Left lung (tissue), 10 donors: ENCODE data around the gene GCAT. TPM values are rescaled to one million over a fixed set of nuclear protein-coding genes. Genes with fewer than 3 reads are reported as not detected.

Experiments used
- ATAC-seq: fragments of 200-7000 bp; cut with Tn5 transposase; one replicate; pipeline ENCODE4 v1.9.1; 2020; ENCODE audit warnings: moderate library complexity
- DNase-seq, 4 donors: peaks; one replicate each; pipeline ENCODE4 v3.0.0-alpha.2; 2013 to 2020
- H3K27ac ChIP-seq, 2 donors: fragments of 200-600 bp; sonication (generic) in 1 of 2; one replicate each; pipeline versions ENCODE4 v1.5.0 to v1.8.0; 2020 to 2021
- H3K27me3 ChIP-seq, 2 donors: fragments of 200-600 bp; sonication (generic) in 1 of 2; one replicate each; pipeline versions ENCODE4 v1.5.0 to v1.8.0; 2020 to 2021
- H3K36me3 ChIP-seq, 2 donors: fragments of 200-600 bp; sonication (generic) in 1 of 2; one replicate each; pipeline versions ENCODE4 v1.5.0 to v1.8.0; 2020 to 2021
- H3K4me1 ChIP-seq, 2 donors: fragments of 200-600 bp; one replicate each; pipeline ENCODE4 v1.8.0; 2021
- H3K4me3 ChIP-seq, 2 donors: fragments of 200-600 bp; sonication (generic) in 1 of 2; one replicate each; pipeline versions ENCODE4 v1.5.0 to v1.8.0; 2020 to 2021; ENCODE audit warnings: mild to moderate bottlenecking in 1 of 2
- H3K9me3 ChIP-seq, 2 donors: fragments of 200-600 bp; sonication (generic) in 1 of 2; one replicate each; pipeline versions ENCODE4 v1.5.0 to v1.8.0; 2020 to 2021
- intact Hi-C, 2 donors: fragments of 100-400 bp; cut with DNase I; formaldehyde crosslinking; loops; one replicate each; pipeline versions ENCODE4 v1.11.2 to v1.14.2; 2022
- polyA plus RNA-seq, 6 donors: library from polyadenylated mRNA; unstranded; fragments of 120-200 nt; gene quantifications; one replicate each; pipeline ENCODE4 v1.2.1, GENCODE V29; 2013; ENCODE audit not compliant: insufficient read length in 6 of 6
- total RNA-seq, 2 donors: library from RNA; stranded (reverse); fragmentation: NEBNext Ultra II Directional; extraction: Animal tissue kit (Norgen Biotek cat#: 25700); gene quantifications; one replicate each; pipeline ENCODE4 v1.2.1, GENCODE V29; 2021
- TF ChIP-seq, protein P1 (sequence below), 2 donors: fragments of 200-600 bp; sonication (generic) in 1 of 2; IDR thresholded peaks; one replicate each; pipeline versions ENCODE4 v1.5.0 to v1.8.0; 2021; ENCODE audit warnings: antibody characterized with exemption in 2 of 2
- donor health status: DM: no; HTN: yes; CAD: no.
- donor health status: DM: no; HTN: no; CAD: no.

Gene GCAT
- total and polyA plus RNA-seq, 8 donors = 8.1 to 16.7 (median 9.0) TPM

DNA sequence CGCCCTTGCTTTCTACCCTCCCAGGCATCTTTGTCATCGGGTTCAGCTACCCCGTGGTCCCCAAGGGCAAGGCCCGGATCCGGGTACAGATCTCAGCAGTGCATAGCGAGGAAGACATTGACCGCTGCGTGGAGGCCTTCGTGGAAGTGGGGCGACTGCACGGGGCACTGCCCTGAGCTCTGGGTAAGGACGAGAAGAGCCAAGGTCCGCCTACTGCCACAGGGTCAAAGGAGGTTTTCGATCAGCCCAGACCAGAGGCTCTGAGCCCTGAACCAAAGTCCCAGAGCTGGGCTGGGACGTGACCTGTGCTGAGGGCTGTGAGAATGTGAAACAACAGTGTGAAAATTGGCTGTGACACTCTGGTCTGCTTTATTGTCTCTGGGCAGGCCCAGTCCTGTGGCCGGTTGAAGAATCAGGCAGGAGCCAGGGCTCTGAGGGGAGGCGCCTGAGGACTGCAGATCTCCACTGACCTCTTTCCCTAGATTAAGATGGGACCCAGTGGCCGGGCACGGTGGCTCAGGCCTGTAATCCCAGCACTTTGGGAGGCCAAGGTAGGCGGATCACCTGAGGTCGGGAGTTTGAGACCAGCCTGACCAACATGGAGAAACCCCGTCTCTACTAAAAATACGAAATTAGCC is 8.9 kb downstream of the GCAT start:
- peaks cover 6 to 40% of the 10 kb centered on the region in 2 donors for H3K27me3 ChIP-seq
- DNase-seq (no peak), ATAC-seq (no peak)
- H3K4me3 ChIP-seq = no peak overlapping the region
- no peak overlapping the region for H3K27ac ChIP-seq
- no peaks in the 10 kb centered on the region for H3K9me3 ChIP-seq
- intact Hi-C loops = loop anchor here (2.0 to 10.0 kb wide), 2 partner anchors 46 to 48 kb away; no protein-coding TSS in a partner anchor
- peaks cover 0 to 18% of the 10 kb centered on the region in 2 donors for H3K36me3 ChIP-seq
- TF ChIP-seq, protein P1, sequence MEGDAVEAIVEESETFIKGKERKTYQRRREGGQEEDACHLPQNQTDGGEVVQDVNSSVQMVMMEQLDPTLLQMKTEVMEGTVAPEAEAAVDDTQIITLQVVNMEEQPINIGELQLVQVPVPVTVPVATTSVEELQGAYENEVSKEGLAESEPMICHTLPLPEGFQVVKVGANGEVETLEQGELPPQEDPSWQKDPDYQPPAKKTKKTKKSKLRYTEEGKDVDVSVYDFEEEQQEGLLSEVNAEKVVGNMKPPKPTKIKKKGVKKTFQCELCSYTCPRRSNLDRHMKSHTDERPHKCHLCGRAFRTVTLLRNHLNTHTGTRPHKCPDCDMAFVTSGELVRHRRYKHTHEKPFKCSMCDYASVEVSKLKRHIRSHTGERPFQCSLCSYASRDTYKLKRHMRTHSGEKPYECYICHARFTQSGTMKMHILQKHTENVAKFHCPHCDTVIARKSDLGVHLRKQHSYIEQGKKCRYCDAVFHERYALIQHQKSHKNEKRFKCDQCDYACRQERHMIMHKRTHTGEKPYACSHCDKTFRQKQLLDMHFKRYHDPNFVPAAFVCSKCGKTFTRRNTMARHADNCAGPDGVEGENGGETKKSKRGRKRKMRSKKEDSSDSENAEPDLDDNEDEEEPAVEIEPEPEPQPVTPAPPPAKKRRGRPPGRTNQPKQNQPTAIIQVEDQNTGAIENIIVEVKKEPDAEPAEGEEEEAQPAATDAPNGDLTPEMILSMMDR (IDR thresholded peaks at IDR 0.05) = no peak
- H3K4me1 ChIP-seq = peaks cover 15 to 19% of the 10 kb centered on the region in 2 donors

DNA sequence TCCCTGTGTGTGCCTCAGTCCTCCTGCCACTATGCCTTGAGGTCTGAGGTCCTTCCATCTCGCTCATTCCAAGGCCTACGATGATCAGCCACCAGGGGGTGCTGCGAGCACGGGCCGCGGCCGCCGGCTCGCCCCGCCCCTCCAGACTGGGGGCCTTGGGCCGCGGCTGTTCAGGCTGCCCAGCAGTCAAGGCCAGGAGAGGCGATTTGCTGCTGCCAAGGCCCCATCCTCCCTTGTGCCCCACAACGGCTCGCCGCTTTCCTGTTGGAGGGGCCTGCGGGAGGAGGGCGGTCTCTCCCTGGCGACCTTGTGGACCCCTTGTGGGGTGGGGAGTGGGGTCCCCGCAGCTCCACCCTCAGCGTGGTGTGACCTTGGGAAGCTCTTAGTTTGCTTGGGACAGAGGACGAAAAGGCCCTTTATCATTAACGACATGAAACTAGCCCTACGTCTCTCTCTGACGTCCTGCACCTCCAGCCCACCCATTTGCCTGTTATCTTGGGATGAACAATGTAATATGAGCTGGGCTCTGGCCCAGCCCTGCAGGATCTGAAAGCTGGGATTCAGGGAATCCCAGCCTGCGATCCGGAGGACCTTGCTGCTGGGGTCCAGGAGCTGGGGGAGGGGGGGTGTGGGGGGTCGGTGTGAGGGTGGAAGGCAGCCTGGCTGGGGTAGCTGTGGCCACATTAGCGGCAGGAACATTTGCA is 10.1 kb downstream of the GCAT start:
- DNase-seq = peak; percentile 68 to 95 (median 82)
- Histone ChIP-seq H3K27ac (peak overlapping the region in 1 of 2 donors; percentile 57), H3K27me3 (peaks cover 6 to 52% of the 10 kb centered on the region in 2 donors), H3K4me3 (peak overlapping the region; percentile 9 to 34), H3K4me1 (peaks cover 15 to 19% of the 10 kb centered on the region in 2 donors), H3K9me3 (no peaks in the 10 kb centered on the region), H3K36me3 (peaks cover 0 to 18% of the 10 kb centered on the region in 2 donors)
- peak; percentile 97 for ATAC-seq
- intact Hi-C loops = loop anchor here (2.0 to 10.0 kb wide), 2 partner anchors 45 to 47 kb away; no protein-coding TSS in a partner anchor
- TF ChIP-seq, protein P1 (IDR thresholded peaks at IDR 0.05) = peak; percentile 94 to 98

DNA sequence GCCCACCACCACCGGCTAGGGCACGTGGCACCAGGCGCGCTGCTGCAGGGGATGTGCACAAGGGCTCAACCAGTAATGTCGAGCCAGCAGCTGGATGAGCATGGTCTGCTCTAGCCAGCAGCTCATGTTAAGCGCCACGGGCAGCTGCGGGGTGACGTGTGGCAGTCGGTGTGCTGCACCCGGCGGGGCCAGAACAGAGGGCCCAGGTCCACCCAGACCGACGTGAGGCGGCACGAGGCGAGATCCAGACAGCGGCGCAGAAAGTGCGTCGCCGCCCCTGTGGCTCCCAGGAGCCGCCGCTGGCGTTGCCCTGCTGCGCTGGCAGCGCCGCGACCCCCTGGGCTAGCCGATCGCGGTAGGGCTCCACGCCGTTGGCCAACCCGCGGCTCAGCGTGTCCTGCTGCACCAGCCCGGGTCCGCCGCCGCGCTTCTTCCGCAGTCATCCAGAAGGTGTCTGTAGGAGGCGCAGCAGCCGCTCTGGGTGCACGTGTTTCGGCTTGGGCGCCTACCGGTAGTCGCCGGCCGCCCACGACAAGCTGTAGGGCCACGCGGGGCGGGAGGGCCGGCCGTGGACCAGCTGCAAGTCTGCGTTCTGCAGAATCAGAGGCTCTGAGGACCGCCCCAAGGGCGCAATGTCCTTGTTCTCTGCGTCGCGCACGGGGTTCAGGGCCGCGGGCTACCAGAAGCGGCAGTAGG is 10.8 kb downstream of the GCAT start:
- Histone ChIP-seq H3K4me3 (peak overlapping the region; percentile 8 to 34), H3K36me3 (peaks cover 0 to 13% of the 10 kb centered on the region in 2 donors), H3K4me1 (peaks cover 15 to 19% of the 10 kb centered on the region in 2 donors), H3K27ac (no peak overlapping the region), H3K27me3 (peaks cover 6 to 59% of the 10 kb centered on the region in 2 donors), H3K9me3 (no peaks in the 10 kb centered on the region)
- TF ChIP-seq, protein P1 (IDR thresholded peaks at IDR 0.05) = peak in 1 of 2 donors; percentile 10
- ATAC-seq (peak; percentile 76), DNase-seq (peak; percentile 29 to 92 (median 60))
- intact Hi-C loops = loop anchor here in 1 of 2 donors (10.0 kb wide), 1 partner anchor 46 kb away; no protein-coding TSS in a partner anchor

DNA sequence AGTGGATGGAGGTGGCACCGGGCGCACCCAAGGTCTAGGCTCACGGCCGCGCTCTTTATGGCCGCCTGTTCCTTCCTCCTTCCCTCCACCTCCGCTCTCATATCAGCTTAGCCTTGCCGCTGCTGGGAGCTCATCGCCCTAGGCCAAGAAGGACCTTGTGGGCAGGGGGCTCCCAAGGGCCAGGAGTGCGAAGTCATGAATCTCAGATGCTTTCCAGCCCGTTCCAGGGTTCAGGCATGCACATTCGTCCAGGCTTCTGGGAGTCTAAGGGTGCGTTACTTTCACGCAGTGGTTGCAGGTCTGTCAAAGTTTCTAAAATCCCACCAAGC is 11.3 kb downstream of the GCAT start:
- Histone ChIP-seq H3K4me1 (peaks cover 15 to 21% of the 10 kb centered on the region in 2 donors), H3K9me3 (no peaks in the 10 kb centered on the region), H3K36me3 (peaks cover 0 to 9% of the 10 kb centered on the region in 2 donors), H3K27ac (no peak overlapping the region), H3K4me3 (peak overlapping the region; percentile 8 to 34), H3K27me3 (peaks cover 6 to 64% of the 10 kb centered on the region in 2 donors)
- TF ChIP-seq, protein P1 (IDR thresholded peaks at IDR 0.05) = no peak
- no peak for DNase-seq
- intact Hi-C loops = loop anchor here in 1 of 2 donors (10.0 kb wide), 1 partner anchor 46 kb away; no protein-coding TSS in a partner anchor
- no peak for ATAC-seq
